HG03520 (cell line): ENCODE measurements around the gene FNBP1L.

Experiments used
- ATAC-seq: cut with Tn5 transposase; IDR thresholded peaks from one replicate; pipeline ENCODE4 v1.9.1; 2021; ENCODE audit warnings: mild to moderate bottlenecking, moderate library complexity; ENCODE audit not compliant: unreplicated experiment

The FNBP1L gene

GRCh38 chr1:93567255-93567918, 119.5 kb downstream of the FNBP1L start:
- ATAC-seq: no peak

GRCh38 chr1:93569489-93569888, 121.6 kb downstream of the FNBP1L start:
- ATAC-seq: no peak

- ATAC-seq: no peak
These were observed 123.8 kb downstream of the FNBP1L start for GRCh38 chr1:93571623-93572310.

GRCh38 chr1:93573940-93574469, 126.1 kb downstream of the FNBP1L start:
- no peak for ATAC-seq

- no peak for ATAC-seq
These were observed 126.6 kb downstream of the FNBP1L start for GRCh38 chr1:93574511-93574910.

- no peak for ATAC-seq
These were observed 127.1 kb downstream of the FNBP1L start for GRCh38 chr1:93574991-93575390.

GRCh38 chr1:93575621-93576284, 127.8 kb downstream of the FNBP1L start:
- no peak for ATAC-seq

- no peak for ATAC-seq
These were observed 128.4 kb downstream of the FNBP1L start for GRCh38 chr1:93576346-93576745.

- no peak for ATAC-seq
These were observed 128.8 kb downstream of the FNBP1L start for GRCh38 chr1:93576746-93577145.

GRCh38 chr1:93577536-93578432, 129.9 kb downstream of the FNBP1L start:
- no peak for ATAC-seq

- ATAC-seq: no peak
These were observed 130.5 kb downstream of the FNBP1L start for GRCh38 chr1:93578433-93578830.

- ATAC-seq: no peak
These were observed 131.2 kb downstream of the FNBP1L start for GRCh38 chr1:93578911-93579825.

- ATAC-seq: no peak
These were observed 132.0 kb downstream of the FNBP1L start for GRCh38 chr1:93579891-93580290.

- no peak for ATAC-seq
These were observed 134.3 kb downstream of the FNBP1L start for GRCh38 chr1:93581917-93582850.

- ATAC-seq: no peak
These were observed 136.5 kb downstream of the FNBP1L start for GRCh38 chr1:93584261-93585003.

- ATAC-seq: no peak
These were observed 137.4 kb downstream of the FNBP1L start for GRCh38 chr1:93585059-93585966.

GRCh38 chr1:93587354-93587753, 139.4 kb downstream of the FNBP1L start:
- no peak for ATAC-seq
